Hepatocyte (in vitro differentiated cells): ENCODE results near the gene KDM4B. TPM values are rescaled to one million over a fixed set of nuclear protein-coding genes. Genes with fewer than 3 reads are reported as not detected.
"Not testable (repeated sequence)": the region's sequence is repeated elsewhere in the genome, so short reads cannot be mapped to it uniquely, and the experiment has no call there.

Experiments
- DNase-seq: peaks from one replicate; pipeline ENCODE4 v3.0.0-alpha.2; 2016; ENCODE audit warnings: low spot score
- H2AFZ ChIP-seq: fragments of 200-600 bp; sonication (generic); 2 replicates; pipeline ENCODE4 v1.6.0; 2016; ENCODE audit warnings: antibody characterized with exemption, mild to moderate bottlenecking
- H3K27ac ChIP-seq: fragments of 200-600 bp; sonication (generic); 2 replicates; pipeline ENCODE4 v1.5.1; 2016; ENCODE audit warnings: mild to moderate bottlenecking
- H3K27me3 ChIP-seq: fragments of 200-600 bp; sonication (generic); 2 replicates; pipeline ENCODE4 v1.6.1; 2016
- H3K36me3 ChIP-seq: fragments of 200-600 bp; sonication (generic); replicated peaks from 2 replicates; pipeline ENCODE4 v1.5.1; 2016; ENCODE audit warnings: low read depth; ENCODE audit not compliant: insufficient read depth
- H3K4me1 ChIP-seq: fragments of 200-600 bp; sonication (generic); 2 replicates; pipeline ENCODE4 v1.5.1; 2016; ENCODE audit warnings: mild to moderate bottlenecking, moderate library complexity; ENCODE audit not compliant: insufficient read depth
- H3K4me2 ChIP-seq: fragments of 200-600 bp; sonication (generic); 2 replicates; pipeline ENCODE4 v1.6.0; 2016
- H3K4me3 ChIP-seq: fragments of 200-600 bp; sonication (generic); 2 replicates; pipeline ENCODE4 v1.5.1; 2016; ENCODE audit warnings: mild to moderate bottlenecking
- H3K79me2 ChIP-seq: fragments of 200-600 bp; sonication (generic); 2 replicates; pipeline ENCODE4 v1.6.0; 2017; ENCODE audit warnings: mild to moderate bottlenecking
- H3K9me2 ChIP-seq: fragments of 200-600 bp; sonication (generic); replicated peaks from 2 replicates; pipeline ENCODE4 v1.6.0; 2017; ENCODE audit warnings: mild to moderate bottlenecking; ENCODE audit not compliant: insufficient read depth
- H3K9me3 ChIP-seq: fragments of 200-600 bp; sonication (generic); 2 replicates; pipeline ENCODE4 v1.5.1; 2016; ENCODE audit warnings: low read depth, mild to moderate bottlenecking
- H4K20me1 ChIP-seq: fragments of 200-600 bp; sonication (generic); 2 replicates; pipeline ENCODE4 v1.6.0; 2016; ENCODE audit warnings: mild to moderate bottlenecking; ENCODE audit not compliant: insufficient read depth, poor library complexity, severe bottlenecking
- EZH2 ChIP-seq: fragments of 200-600 bp; sonication (generic); IDR thresholded peaks from 2 replicates; pipeline ENCODE4 v1.6.1; 2016; ENCODE audit warnings: antibody characterized with exemption, mild to moderate bottlenecking, borderline replicate concordance
- EZH2phosphoT487 ChIP-seq: fragments of 200-600 bp; sonication (generic); IDR thresholded peaks from one replicate; pipeline ENCODE4 v1.6.1; 2018; ENCODE audit warnings: antibody characterized with exemption, mild to moderate bottlenecking, low read depth, moderate library complexity; ENCODE audit not compliant: unreplicated experiment, severe bottlenecking
- WGBS: methylation state at CpG from one replicate; pipeline ENCODE4 v1.1.6; 2016; ENCODE audit warnings: low lambda C conversion rate; ENCODE audit errors: missing lambda C conversion rate; 5-methylcytosine and 5-hydroxymethylcytosine counted together
- polyA plus RNA-seq: library from polyadenylated mRNA; unstranded; fragments of >200 nt; fragmentation: Nextera tagmentation; extraction: Ambion mirVana; gene quantifications from 2 replicates; pipeline ENCODE4 v1.2.1, GENCODE V29; 2016
- total RNA-seq: library from RNA; depleted of rRNA; stranded (reverse); fragments of >200 nt; gene quantifications from 2 replicates; pipeline ENCODE4 v1.2.3, GENCODE V29; 2014
- TF ChIP-seq, protein P1 (sequence below): fragments of 200-600 bp; sonication (generic); IDR thresholded peaks from 2 replicates; pipeline ENCODE4 v1.5.1; 2016; ENCODE audit warnings: antibody characterized with exemption, mild to moderate bottlenecking; ENCODE audit not compliant: poor library complexity

KDM4B gene
- total and polyA plus RNA-seq, 2 experiments from 2014 or later, result 22.2 to 29.6 TPM

DNA sequence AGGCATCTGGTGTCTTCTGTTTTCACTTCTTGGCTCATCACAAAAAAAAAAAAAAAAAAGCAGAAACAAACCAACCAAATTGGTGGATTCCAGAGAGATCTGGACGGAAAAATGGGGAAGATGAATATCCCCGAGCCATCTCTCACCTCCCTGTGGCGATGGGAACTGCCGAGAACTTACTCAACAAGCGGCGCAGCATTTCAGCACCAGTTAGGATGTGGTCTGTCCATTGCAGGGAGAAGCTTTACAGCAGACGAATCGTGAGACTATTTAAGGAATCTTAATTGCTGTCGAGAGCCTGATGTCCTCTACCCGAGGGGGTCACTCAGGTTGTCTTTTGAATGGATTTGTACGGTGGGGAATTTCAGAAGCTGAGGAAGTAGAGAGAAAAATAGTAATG, 17.3 kb upstream of the KDM4B start:
- Histone ChIP-seq H3K4me3 (no peak overlapping the region), H3K9me2 (no peaks in the 10 kb centered on the region), H4K20me1 (no peaks in the 10 kb centered on the region), H3K9me3 (no peaks in the 10 kb centered on the region), H2AFZ (no peak overlapping the region), H3K79me2 (no peaks in the 10 kb centered on the region), H3K4me1 (no peaks in the 10 kb centered on the region), H3K27ac (no peak overlapping the region), H3K36me3 (no peaks in the 10 kb centered on the region), H3K27me3 (no peaks in the 10 kb centered on the region), H3K4me2 (no peak overlapping the region)
- no peak for DNase-seq
- TF ChIP-seq EZH2, result no peak
- no peak for TF ChIP-seq EZH2phosphoT487
- TF ChIP-seq, protein P1, sequence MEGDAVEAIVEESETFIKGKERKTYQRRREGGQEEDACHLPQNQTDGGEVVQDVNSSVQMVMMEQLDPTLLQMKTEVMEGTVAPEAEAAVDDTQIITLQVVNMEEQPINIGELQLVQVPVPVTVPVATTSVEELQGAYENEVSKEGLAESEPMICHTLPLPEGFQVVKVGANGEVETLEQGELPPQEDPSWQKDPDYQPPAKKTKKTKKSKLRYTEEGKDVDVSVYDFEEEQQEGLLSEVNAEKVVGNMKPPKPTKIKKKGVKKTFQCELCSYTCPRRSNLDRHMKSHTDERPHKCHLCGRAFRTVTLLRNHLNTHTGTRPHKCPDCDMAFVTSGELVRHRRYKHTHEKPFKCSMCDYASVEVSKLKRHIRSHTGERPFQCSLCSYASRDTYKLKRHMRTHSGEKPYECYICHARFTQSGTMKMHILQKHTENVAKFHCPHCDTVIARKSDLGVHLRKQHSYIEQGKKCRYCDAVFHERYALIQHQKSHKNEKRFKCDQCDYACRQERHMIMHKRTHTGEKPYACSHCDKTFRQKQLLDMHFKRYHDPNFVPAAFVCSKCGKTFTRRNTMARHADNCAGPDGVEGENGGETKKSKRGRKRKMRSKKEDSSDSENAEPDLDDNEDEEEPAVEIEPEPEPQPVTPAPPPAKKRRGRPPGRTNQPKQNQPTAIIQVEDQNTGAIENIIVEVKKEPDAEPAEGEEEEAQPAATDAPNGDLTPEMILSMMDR, result no peak
- WGBS, result 77% methylated on average over 11 of the region's 11 CpGs

DNA sequence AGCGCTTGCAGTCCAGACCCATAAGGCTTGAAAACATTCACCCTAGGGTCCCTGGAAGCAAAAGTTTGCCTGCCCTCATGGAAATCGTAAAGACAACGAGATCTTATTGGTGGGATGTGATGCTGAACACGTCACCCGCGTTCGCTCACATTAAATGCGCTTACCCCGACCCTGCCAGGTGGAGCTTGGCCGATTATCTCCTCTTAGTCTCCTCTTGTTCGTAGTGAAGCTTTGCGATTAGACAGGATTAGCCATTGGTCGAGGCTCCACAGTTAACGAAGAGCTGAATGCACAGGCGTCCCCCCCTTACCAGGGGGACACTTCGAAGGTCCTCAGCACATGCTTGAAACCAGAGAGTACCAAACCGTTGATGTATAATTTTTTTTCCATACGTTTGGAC, 16.0 kb upstream of the KDM4B start:
- WGBS, result 94% methylated on average over 18 of the region's 18 CpGs

DNA sequence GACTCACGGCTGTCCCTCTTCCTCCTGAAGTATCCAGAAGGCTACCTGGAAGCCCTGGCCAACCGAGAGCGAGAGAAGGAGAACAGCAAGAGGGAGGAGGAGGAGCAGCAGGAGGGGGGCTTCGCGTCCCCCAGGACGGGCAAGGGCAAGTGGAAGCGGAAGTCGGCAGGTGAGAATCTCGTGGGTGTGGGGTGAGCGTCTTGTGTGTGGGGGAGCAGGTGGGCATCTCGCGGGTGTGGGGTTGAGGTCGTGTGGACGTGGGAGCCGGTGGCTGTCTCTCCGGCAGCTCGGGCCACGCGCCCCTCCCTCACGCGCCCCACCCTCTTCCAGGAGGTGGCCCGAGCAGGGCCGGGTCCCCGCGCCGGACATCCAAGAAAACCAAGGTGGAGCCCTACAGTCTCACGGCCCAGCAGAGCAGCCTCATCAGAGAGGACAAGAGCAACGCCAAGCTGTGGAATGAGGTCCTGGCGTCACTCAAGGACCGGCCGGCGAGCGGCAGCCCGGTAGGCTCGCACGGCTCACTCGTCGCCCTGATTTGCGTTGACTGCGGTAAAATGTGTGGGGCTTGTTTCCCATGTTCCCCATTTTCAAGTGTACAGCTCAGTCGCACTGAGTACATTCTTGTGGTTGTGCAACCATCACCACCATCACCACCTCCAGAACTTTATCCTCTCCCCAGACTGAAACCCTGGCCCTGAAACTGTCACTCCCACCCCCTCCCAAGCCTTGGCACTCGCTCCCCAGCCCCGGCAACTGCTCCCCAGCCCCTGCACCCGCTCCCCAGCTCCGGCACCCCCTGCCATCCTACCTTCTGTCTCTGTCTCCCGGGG, 14.4 kb upstream of the KDM4B start:
- H3K27me3 ChIP-seq, H3K4me3 ChIP-seq, H3K4me1 ChIP-seq, H3K9me2 ChIP-seq, H3K9me3 ChIP-seq, H3K36me3 ChIP-seq, DNase-seq, H2AFZ ChIP-seq, H3K4me2 ChIP-seq, H3K27ac ChIP-seq, H4K20me1 ChIP-seq, H3K79me2 ChIP-seq: not testable (repeated sequence)
- 95% methylated on average over 42 of the region's 46 CpGs for WGBS

More for the DNA sequence above, 16.0 kb upstream of the KDM4B start:
- Histone ChIP-seq H3K4me1 (no peaks in the 10 kb centered on the region), H3K9me2 (no peaks in the 10 kb centered on the region), H4K20me1 (no peaks in the 10 kb centered on the region), H3K36me3 (no peaks in the 10 kb centered on the region), H3K9me3 (no peaks in the 10 kb centered on the region), H3K27ac (no peak overlapping the region), H3K4me2 (no peak overlapping the region), H3K4me3 (no peak overlapping the region), H2AFZ (no peak overlapping the region), H3K79me2 (no peaks in the 10 kb centered on the region), H3K27me3 (no peaks in the 10 kb centered on the region)
- TF ChIP-seq EZH2phosphoT487, result no peak
- no peak for TF ChIP-seq EZH2
- TF ChIP-seq, protein P1, result no peak
- DNase-seq, result no peak

DNA sequence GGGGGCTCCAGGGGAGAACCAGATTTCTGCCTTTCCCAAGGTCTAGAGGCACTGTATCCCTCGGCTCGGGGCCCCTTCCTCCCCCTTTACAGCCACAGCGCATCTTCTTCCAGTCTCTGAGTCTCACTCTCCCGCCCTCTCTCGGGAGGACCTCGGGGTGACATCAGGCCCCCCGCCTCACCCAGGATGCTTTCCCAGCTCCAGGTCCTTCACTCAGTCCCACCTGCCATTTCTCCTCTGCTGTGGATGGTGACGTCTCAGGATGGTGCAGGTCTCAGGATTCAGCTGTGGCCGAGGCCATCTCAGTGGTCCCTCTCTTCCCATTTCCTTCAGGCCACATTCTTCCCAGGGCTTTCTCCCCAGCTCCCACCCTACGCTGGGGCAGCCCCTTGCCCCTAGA, 13.6 kb upstream of the KDM4B start:
- DNase-seq, result no peak
- H4K20me1 ChIP-seq, result no peaks in the 10 kb centered on the region
- H3K27me3 ChIP-seq, result no peaks in the 10 kb centered on the region
- WGBS, result over 99% methylated on average over 7 of the region's 10 CpGs
- H3K4me1 ChIP-seq, result no peaks in the 10 kb centered on the region
- H3K4me2 ChIP-seq, result no peak overlapping the region
- TF ChIP-seq EZH2phosphoT487 (no peak), EZH2 (no peak)
- TF ChIP-seq, protein P1, result no peak
- no peak overlapping the region for H2AFZ ChIP-seq
- no peak overlapping the region for H3K4me3 ChIP-seq
- H3K79me2 ChIP-seq, result no peaks in the 10 kb centered on the region
- no peaks in the 10 kb centered on the region for H3K36me3 ChIP-seq
- no peaks in the 10 kb centered on the region for H3K9me3 ChIP-seq
- H3K9me2 ChIP-seq, result no peaks in the 10 kb centered on the region
- H3K27ac ChIP-seq, result no peak overlapping the region
